K562 (cell line): Measurements from ENCODE around the gene ZNF23. TPM values are rescaled to one million over a fixed set of nuclear protein-coding genes. Genes with fewer than 3 reads are reported as not detected.

Experiments
- EGR1 ChIP-seq: fragments of 450-650 bp; conservative IDR thresholded peaks from 2 replicates; pipeline ENCODE4 v1.6.1; 2017; ENCODE audit warnings: mild to moderate bottlenecking
- GABPA ChIP-seq: fragments of 200-800 bp; sonication (Bioruptor generic); conservative IDR thresholded peaks from 2 replicates; pipeline ENCODE4 v1.6.1; 2016; ENCODE audit warnings: low read depth, missing genetic modification characterization, missing compliant biosample characterization
- IRF2 ChIP-seq: sonication (generic); formaldehyde crosslinking; IDR thresholded peaks from 2 replicates; pipeline ENCODE4 v1.8.1; 2022; ENCODE audit warnings: mild to moderate bottlenecking, missing genetic modification reagents
- MBD2 ChIP-seq: sonication (generic); IDR thresholded peaks from 2 replicates; pipeline ENCODE4 v1.6.1; 2016; ENCODE audit warnings: low read depth, borderline replicate concordance
- PHF8 ChIP-seq: fragments of 200-600 bp; sonication (generic); IDR thresholded peaks from 2 replicates; pipeline ENCODE4 v1.6.1; 2012; ENCODE audit warnings: mixed run types, mild to moderate bottlenecking, inconsistent platforms, low read length, moderate library complexity, borderline replicate concordance
- SRSF9 ChIP-seq: fragments of 200-400 bp; formaldehyde crosslinking; IDR thresholded peaks from 2 replicates; pipeline ENCODE4 v1.6.1; 2017; ENCODE audit warnings: low read depth, low read length, borderline replicate concordance
- TCF7 ChIP-seq: sonication (generic); IDR thresholded peaks from 2 replicates; pipeline ENCODE4 v1.6.1; 2016; ENCODE audit warnings: antibody characterized with exemption, borderline replicate concordance
- ZFP36 ChIP-seq: fragments of 150-350 bp; IDR thresholded peaks from 2 replicates; pipeline ENCODE4 v1.6.1; 2018; ENCODE audit warnings: low read length, low read depth; ENCODE audit not compliant: partially characterized antibody
- ZNF165 ChIP-seq: fragments of 250-450 bp; sonication (Bioruptor Pico); IDR thresholded peaks from 2 replicates; pipeline ENCODE4 v1.4.0; 2020; ENCODE audit warnings: borderline replicate concordance
- ZNF282 ChIP-seq: sonication (generic); formaldehyde crosslinking; IDR thresholded peaks from 2 replicates; pipeline ENCODE4 v1.8.1; 2023; ENCODE audit warnings: missing genetic modification reagents
- polyA plus RNA-seq, 8 experiments: library from polyadenylated mRNA; depleted of rRNA in 4 of 8; stranded (reverse) in 5 of 8; unstranded in 3 of 8; fragments of >200 nt; fragmentation: Nextera tagmentation in 2 of 8; fragmentation: Illumina TruSeq in 1 of 8; extraction: Ambion mirVana in 2 of 8; extraction: Trizol in 1 of 8; gene quantifications; 2 replicates each; pipeline versions ENCODE4 v1.2.1 to v1.2.3, GENCODE V29; 2011 to 2014; ENCODE audit warnings: inconsistent platforms in 1 of 8, missing spikeins in 1 of 8
- total RNA-seq, 7 experiments: library from RNA; depleted of rRNA in 6 of 7; stranded (reverse); fragments of >200 nt in 6 of 7; fragmentation: Illumina TruSeq in 2 of 7; extraction: Trizol in 2 of 7; gene quantifications; 2 replicates each; pipeline versions ENCODE4 v1.2.1 to v1.2.3, GENCODE V29; 2011 to 2021; ENCODE audit warnings: low replicate concordance in 1 of 7
- TF ChIP-seq, protein P1 (sequence below): sonication (generic); formaldehyde crosslinking; IDR thresholded peaks from 2 replicates; pipeline ENCODE4 v1.8.0; 2022; ENCODE audit warnings: mild to moderate bottlenecking, missing genetic modification reagents, borderline replicate concordance
- TF ChIP-seq, protein P2 (sequence below), 2 experiments: fragments of 450-650 bp; IDR thresholded peaks; 2 replicates each; pipeline ENCODE4 v1.6.1; 2016
- TF ChIP-seq, protein P3 (sequence below), 2 experiments: fragments of 450-650 bp; formaldehyde crosslinking in 1 of 2; IDR thresholded peaks; 2 replicates each; pipeline versions ENCODE4 v1.4.0 to v1.6.1; 2014 to 2020; ENCODE audit warnings: mild to moderate bottlenecking in 2 of 2, borderline replicate concordance in 1 of 2, low read depth in 1 of 2
- TF ChIP-seq, protein P4 (sequence below): sonication (generic); formaldehyde crosslinking; IDR thresholded peaks from 2 replicates; pipeline ENCODE4 v1.8.0; 2022; ENCODE audit warnings: missing genetic modification reagents, mild to moderate bottlenecking, borderline replicate concordance

ZNF23 gene
- total and polyA plus RNA-seq, 9 of the 15 experiments (the other 6 are each of a cell fraction or from before 2014, with no cell fraction given) = 4.7 to 13.4 (median 11.2) TPM

DNA sequence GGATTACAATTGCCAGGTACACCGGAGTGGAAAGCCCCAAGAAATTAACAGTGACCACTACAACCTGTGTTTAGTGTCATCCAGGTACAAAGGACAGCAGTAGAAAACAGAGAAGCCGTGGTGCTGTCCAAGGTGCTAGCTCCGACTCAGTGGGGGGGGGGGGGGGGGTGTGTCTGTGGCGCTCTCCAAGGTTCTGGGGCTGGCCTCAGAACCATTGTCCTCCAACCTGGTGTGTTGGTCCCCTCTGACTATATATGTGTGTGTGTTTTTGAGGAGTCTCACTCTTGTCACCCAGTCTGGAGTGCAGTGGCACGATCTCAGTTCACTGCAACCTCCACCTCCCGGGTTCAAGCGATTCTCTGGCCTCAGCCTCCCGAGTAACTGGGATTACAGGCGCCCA lies 5.8 kb upstream of the ZNF23 start (continued):
- TF ChIP-seq IRF2 (no peak), EGR1 (no peak), ZFP36 (no peak), SRSF9 (no peak), MBD2 (no peak), PHF8 (no peak), GABPA (no peak), TCF7 (no peak), ZNF165 (CRISPR knock-in tag) (0 out of 2 replicates have a peak, but pooled peaks have one; percentile 7), ZNF282 (no peak)
- TF ChIP-seq, protein P1, sequence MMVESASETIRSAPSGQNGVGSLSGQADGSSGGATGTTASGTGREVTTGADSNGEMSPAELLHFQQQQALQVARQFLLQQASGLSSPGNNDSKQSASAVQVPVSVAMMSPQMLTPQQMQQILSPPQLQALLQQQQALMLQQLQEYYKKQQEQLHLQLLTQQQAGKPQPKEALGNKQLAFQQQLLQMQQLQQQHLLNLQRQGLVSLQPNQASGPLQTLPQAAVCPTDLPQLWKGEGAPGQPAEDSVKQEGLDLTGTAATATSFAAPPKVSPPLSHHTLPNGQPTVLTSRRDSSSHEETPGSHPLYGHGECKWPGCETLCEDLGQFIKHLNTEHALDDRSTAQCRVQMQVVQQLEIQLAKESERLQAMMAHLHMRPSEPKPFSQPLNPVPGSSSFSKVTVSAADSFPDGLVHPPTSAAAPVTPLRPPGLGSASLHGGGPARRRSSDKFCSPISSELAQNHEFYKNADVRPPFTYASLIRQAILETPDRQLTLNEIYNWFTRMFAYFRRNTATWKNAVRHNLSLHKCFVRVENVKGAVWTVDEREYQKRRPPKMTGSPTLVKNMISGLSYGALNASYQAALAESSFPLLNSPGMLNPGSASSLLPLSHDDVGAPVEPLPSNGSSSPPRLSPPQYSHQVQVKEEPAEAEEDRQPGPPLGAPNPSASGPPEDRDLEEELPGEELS = peak; percentile 64; the same call in 1 of the 2 replicates
- TF ChIP-seq, protein P2, sequence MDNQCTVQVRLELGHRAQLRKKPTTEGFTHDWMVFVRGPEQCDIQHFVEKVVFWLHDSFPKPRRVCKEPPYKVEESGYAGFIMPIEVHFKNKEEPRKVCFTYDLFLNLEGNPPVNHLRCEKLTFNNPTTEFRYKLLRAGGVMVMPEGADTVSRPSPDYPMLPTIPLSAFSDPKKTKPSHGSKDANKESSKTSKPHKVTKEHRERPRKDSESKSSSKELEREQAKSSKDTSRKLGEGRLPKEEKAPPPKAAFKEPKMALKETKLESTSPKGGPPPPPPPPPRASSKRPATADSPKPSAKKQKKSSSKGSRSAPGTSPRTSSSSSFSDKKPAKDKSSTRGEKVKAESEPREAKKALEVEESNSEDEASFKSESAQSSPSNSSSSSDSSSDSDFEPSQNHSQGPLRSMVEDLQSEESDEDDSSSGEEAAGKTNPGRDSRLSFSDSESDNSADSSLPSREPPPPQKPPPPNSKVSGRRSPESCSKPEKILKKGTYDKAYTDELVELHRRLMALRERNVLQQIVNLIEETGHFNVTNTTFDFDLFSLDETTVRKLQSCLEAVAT (IDR thresholded peaks at IDR 0.05) = no peak
- TF ChIP-seq, protein P3, sequence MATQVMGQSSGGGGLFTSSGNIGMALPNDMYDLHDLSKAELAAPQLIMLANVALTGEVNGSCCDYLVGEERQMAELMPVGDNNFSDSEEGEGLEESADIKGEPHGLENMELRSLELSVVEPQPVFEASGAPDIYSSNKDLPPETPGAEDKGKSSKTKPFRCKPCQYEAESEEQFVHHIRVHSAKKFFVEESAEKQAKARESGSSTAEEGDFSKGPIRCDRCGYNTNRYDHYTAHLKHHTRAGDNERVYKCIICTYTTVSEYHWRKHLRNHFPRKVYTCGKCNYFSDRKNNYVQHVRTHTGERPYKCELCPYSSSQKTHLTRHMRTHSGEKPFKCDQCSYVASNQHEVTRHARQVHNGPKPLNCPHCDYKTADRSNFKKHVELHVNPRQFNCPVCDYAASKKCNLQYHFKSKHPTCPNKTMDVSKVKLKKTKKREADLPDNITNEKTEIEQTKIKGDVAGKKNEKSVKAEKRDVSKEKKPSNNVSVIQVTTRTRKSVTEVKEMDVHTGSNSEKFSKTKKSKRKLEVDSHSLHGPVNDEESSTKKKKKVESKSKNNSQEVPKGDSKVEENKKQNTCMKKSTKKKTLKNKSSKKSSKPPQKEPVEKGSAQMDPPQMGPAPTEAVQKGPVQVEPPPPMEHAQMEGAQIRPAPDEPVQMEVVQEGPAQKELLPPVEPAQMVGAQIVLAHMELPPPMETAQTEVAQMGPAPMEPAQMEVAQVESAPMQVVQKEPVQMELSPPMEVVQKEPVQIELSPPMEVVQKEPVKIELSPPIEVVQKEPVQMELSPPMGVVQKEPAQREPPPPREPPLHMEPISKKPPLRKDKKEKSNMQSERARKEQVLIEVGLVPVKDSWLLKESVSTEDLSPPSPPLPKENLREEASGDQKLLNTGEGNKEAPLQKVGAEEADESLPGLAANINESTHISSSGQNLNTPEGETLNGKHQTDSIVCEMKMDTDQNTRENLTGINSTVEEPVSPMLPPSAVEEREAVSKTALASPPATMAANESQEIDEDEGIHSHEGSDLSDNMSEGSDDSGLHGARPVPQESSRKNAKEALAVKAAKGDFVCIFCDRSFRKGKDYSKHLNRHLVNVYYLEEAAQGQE (IDR thresholded peaks at IDR 0.05; ENCODE audit: borderline replicate concordance) = peak; percentile 100
- TF ChIP-seq, protein P3 (CRISPR knock-in tag; IDR thresholded peaks at IDR 0.05; ENCODE audit: low read depth) = peak; percentile 99
- TF ChIP-seq, protein P4, sequence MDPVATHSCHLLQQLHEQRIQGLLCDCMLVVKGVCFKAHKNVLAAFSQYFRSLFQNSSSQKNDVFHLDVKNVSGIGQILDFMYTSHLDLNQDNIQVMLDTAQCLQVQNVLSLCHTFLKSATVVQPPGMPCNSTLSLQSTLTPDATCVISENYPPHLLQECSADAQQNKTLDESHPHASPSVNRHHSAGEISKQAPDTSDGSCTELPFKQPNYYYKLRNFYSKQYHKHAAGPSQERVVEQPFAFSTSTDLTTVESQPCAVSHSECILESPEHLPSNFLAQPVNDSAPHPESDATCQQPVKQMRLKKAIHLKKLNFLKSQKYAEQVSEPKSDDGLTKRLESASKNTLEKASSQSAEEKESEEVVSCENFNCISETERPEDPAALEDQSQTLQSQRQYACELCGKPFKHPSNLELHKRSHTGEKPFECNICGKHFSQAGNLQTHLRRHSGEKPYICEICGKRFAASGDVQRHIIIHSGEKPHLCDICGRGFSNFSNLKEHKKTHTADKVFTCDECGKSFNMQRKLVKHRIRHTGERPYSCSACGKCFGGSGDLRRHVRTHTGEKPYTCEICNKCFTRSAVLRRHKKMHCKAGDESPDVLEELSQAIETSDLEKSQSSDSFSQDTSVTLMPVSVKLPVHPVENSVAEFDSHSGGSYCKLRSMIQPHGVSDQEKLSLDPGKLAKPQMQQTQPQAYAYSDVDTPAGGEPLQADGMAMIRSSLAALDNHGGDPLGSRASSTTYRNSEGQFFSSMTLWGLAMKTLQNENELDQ (CRISPR knock-in tag) = no peak
